C4-2B (cell line): ENCODE measurements around the gene ALG5.
A peak's percentile ranks its signal among the peaks of the same experiment; 100 is the strongest.

ENCODE experiments used
- H3K27ac ChIP-seq: fragments of 450-650 bp; 2 replicates; pipeline ENCODE4 v1.5.1; 2017
- CTCF ChIP-seq: fragments of 450-650 bp; conservative IDR thresholded peaks from 2 replicates; pipeline ENCODE4 v1.5.1; 2017; ENCODE audit warnings: mild to moderate bottlenecking
- ZFX ChIP-seq: fragments of 450-650 bp; IDR thresholded peaks from 2 replicates; pipeline ENCODE4 v1.6.1; 2017

Gene ALG5

GRCh38 chr13:36999054-36999714 lies at the start of gene ALG5:
Gene ALG5 (minus strand): TSS chr13:36999340. CDS start chr13:36999300, 40 bp downstream.
- peak within 1 kb of the TSS; percentile 81 for H3K27ac ChIP-seq
- TF ChIP-seq ZFX (0 out of 2 replicates have a peak, but pooled peaks have one; percentile 20), CTCF (peak; percentile 98)

GRCh38 chr13:37047846-37048245 lies 48.7 kb upstream of the ALG5 start:
- no peak overlapping the region for H3K27ac ChIP-seq
- no peak for TF ChIP-seq CTCF

GRCh38 chr13:37047032-37047431 lies 47.9 kb upstream of the ALG5 start:
- TF ChIP-seq CTCF (no peak), ZFX (no peak)
- H3K27ac ChIP-seq: no peak overlapping the region

- no peak overlapping the region for H3K27ac ChIP-seq
- TF ChIP-seq CTCF: no peak
- no peak for TF ChIP-seq ZFX
Measured at GRCh38 chr13:37046062-37046461, 46.9 kb upstream of the ALG5 start.

- no peak overlapping the region for H3K27ac ChIP-seq
- TF ChIP-seq ZFX: no peak
- TF ChIP-seq CTCF: no peak
Measured at GRCh38 chr13:37040789-37041188, 41.6 kb upstream of the ALG5 start.

- H3K27ac ChIP-seq: no peak overlapping the region
- TF ChIP-seq CTCF (no peak), ZFX (no peak)
Measured at GRCh38 chr13:37039896-37040295, 40.8 kb upstream of the ALG5 start.

- no peak for TF ChIP-seq CTCF
- TF ChIP-seq ZFX: no peak
- H3K27ac ChIP-seq: no peak overlapping the region
Measured at GRCh38 chr13:37037241-37037640, 38.1 kb upstream of the ALG5 start.
